SK-N-SH treated with all-trans-retinoic acid at 6 μM for 48 hours (cell line): Measurements from ENCODE around the gene TM6SF1.

Source experiments
- ATAC-seq: fragments of 200-7000 bp; cut with Tn5 transposase; 3 replicates; pipeline ENCODE4 v1.9.1; 2020; ENCODE audit warnings: mild to moderate bottlenecking, moderate library complexity
- ARNTL ChIP-seq: fragments of 450-650 bp; formaldehyde crosslinking; IDR thresholded peaks from 2 replicates; pipeline ENCODE4 v1.5.0; 2020; ENCODE audit warnings: low read depth, mild to moderate bottlenecking, moderate library complexity, borderline replicate concordance
- BACH2 ChIP-seq: fragments of 250-450 bp; sonication (Bioruptor Pico); IDR thresholded peaks from 2 replicates; pipeline ENCODE4 v1.9.0; 2021; ENCODE audit warnings: mild to moderate bottlenecking, borderline replicate concordance
- CREB5 ChIP-seq: fragments of 250-450 bp; sonication (Bioruptor Pico); IDR thresholded peaks from 2 replicates; pipeline ENCODE4 v1.5.1; 2020; ENCODE audit warnings: low read depth, mild to moderate bottlenecking, moderate library complexity
- CSDC2 ChIP-seq: fragments of 250-450 bp; sonication (Bioruptor Pico); IDR thresholded peaks from 2 replicates; pipeline ENCODE4 v1.5.0; 2020; ENCODE audit warnings: mild to moderate bottlenecking, moderate library complexity
- ESRRG ChIP-seq: fragments of 250-450 bp; sonication (Bioruptor Pico); IDR thresholded peaks from 2 replicates; pipeline ENCODE4 v1.6.1; 2021; ENCODE audit warnings: mild to moderate bottlenecking
- GLIS3 ChIP-seq: fragments of 250-450 bp; sonication (Bioruptor Pico); IDR thresholded peaks from 2 replicates; pipeline ENCODE4 v1.5.0; 2020; ENCODE audit warnings: mild to moderate bottlenecking, moderate library complexity
- ISL1 ChIP-seq: fragments of 250-450 bp; sonication (Bioruptor Pico); IDR thresholded peaks from 2 replicates; pipeline ENCODE4 v2.1.2; 2022; ENCODE audit warnings: mild to moderate bottlenecking, moderate library complexity
- PPARA ChIP-seq: fragments of 250-450 bp; sonication (Bioruptor Pico); IDR thresholded peaks from 2 replicates; pipeline ENCODE4 v1.5.0; 2020; ENCODE audit warnings: mild to moderate bottlenecking, borderline replicate concordance
- RARB ChIP-seq: fragments of 250-450 bp; sonication (Bioruptor Pico); IDR thresholded peaks from 2 replicates; pipeline ENCODE4 v1.8.0; 2021; ENCODE audit warnings: mild to moderate bottlenecking, moderate library complexity
- SNAI2 ChIP-seq: fragments of 250-450 bp; sonication (Bioruptor Pico); IDR thresholded peaks from 2 replicates; pipeline ENCODE4 v1.5.0; 2020; ENCODE audit warnings: mild to moderate bottlenecking, moderate library complexity
- TCF4 ChIP-seq: fragments of 250-450 bp; sonication (Bioruptor Pico); IDR thresholded peaks from 2 replicates; pipeline ENCODE4 v1.8.0; 2021; ENCODE audit warnings: mild to moderate bottlenecking, moderate library complexity, borderline replicate concordance
- TSHZ2 ChIP-seq: fragments of 250-450 bp; sonication (Bioruptor Pico); IDR thresholded peaks from 2 replicates; pipeline ENCODE4 v1.5.0; 2020; ENCODE audit warnings: mild to moderate bottlenecking, moderate library complexity
- ZFP3 ChIP-seq: fragments of 250-450 bp; sonication (Bioruptor Pico); IDR thresholded peaks from 2 replicates; pipeline ENCODE4 v1.5.0; 2020; ENCODE audit warnings: mild to moderate bottlenecking, moderate library complexity
- ZFP30 ChIP-seq: fragments of 450-650 bp; formaldehyde crosslinking; IDR thresholded peaks from 2 replicates; pipeline ENCODE4 v1.5.0; 2022; ENCODE audit warnings: mild to moderate bottlenecking, moderate library complexity
- ZNF565 ChIP-seq: fragments of 450-650 bp; formaldehyde crosslinking; conservative IDR thresholded peaks from 2 replicates; pipeline ENCODE4 v1.5.0; 2020; ENCODE audit warnings: low read depth, mild to moderate bottlenecking, moderate library complexity
- ZNF70 ChIP-seq: fragments of 450-650 bp; formaldehyde crosslinking; IDR thresholded peaks from 2 replicates; pipeline ENCODE4 v1.5.0; 2020; ENCODE audit warnings: mild to moderate bottlenecking, moderate library complexity
- ZNF8 ChIP-seq: fragments of 450-650 bp; formaldehyde crosslinking; IDR thresholded peaks from 2 replicates; pipeline ENCODE4 v1.5.0; 2020; ENCODE audit warnings: mild to moderate bottlenecking, moderate library complexity
- TF ChIP-seq, protein P1 (sequence below): fragments of 250-450 bp; sonication (Bioruptor Pico); IDR thresholded peaks from 2 replicates; pipeline ENCODE4 v1.5.1; 2021; ENCODE audit warnings: mild to moderate bottlenecking, moderate library complexity

Gene TM6SF1

GRCh38 chr15:83061680-83062079 lies 45.8 kb upstream of the TM6SF1 start:
- no peak for TF ChIP-seq ESRRG (CRISPR knock-in tag)
- peak; percentile 44; the same call in 1 of the 2 replicates for TF ChIP-seq TCF4
- TF ChIP-seq CREB5 (CRISPR knock-in tag), result 0 out of 2 replicates have a peak, but pooled peaks have one; percentile 21
- peak; percentile 27; the same call in 1 of the 2 replicates for TF ChIP-seq ISL1
- peak; percentile 41 for ATAC-seq

DNA sequence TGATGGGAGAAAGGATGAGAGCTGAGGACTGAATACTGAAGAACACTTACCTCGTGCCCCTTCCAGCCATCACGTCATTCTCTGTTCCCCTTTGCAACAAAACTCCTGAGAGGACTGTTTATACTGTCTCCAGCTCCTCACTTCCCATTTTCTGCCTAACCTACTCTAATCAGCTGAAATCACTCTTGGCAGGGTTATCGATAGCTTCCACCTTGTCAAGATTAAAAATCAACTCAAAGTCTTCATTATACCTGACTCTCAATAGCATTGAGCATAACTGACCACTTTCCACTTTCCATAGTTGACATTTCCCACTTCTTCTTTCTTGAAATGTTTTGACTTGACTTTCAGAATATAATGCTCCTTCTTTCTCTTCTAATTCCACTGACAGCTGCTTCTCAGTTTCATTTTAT lies 44.7 kb upstream of the TM6SF1 start:
- TF ChIP-seq, protein P1, sequence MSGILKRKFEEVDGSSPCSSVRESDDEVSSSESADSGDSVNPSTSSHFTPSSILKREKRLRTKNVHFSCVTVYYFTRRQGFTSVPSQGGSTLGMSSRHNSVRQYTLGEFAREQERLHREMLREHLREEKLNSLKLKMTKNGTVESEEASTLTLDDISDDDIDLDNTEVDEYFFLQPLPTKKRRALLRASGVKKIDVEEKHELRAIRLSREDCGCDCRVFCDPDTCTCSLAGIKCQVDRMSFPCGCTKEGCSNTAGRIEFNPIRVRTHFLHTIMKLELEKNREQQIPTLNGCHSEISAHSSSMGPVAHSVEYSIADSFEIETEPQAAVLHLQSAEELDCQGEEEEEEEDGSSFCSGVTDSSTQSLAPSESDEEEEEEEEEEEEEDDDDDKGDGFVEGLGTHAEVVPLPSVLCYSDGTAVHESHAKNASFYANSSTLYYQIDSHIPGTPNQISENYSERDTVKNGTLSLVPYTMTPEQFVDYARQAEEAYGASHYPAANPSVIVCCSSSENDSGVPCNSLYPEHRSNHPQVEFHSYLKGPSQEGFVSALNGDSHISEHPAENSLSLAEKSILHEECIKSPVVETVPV (CRISPR knock-in tag), result no peak
- no peak for ATAC-seq

DNA sequence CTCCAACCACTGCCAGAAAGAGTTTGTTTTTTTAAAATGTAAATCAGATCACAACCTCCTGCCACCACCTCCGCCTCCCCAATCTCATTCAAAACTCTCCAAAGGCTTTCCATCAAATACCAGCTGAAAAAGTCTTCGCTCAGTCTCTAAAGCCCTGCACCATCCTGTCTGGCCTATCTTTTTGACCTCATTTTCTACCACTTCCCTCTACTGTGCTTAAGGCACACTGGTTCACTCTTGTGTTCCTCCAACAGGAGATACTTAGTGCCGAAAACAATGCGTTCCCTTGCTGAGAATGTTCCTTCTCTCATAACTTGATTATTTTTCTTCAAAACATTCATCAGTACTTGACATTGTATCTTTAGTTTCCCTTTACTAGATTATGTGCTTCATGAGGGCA lies 43.9 kb upstream of the TM6SF1 start:
- ATAC-seq, result no peak

GRCh38 chr15:83064859-83065258 lies 42.6 kb upstream of the TM6SF1 start:
- ATAC-seq, result no peak

More for the DNA sequence above, 43.9 kb upstream of the TM6SF1 start:
- TF ChIP-seq CSDC2 (CRISPR knock-in tag) (no peak), ZNF70 (CRISPR knock-in tag) (no peak), ZFP30 (CRISPR knock-in tag) (no peak), SNAI2 (CRISPR knock-in tag) (no peak), RARB (CRISPR knock-in tag) (no peak), ARNTL (no peak), ESRRG (CRISPR knock-in tag) (no peak), BACH2 (CRISPR knock-in tag) (no peak), ZNF8 (no peak), GLIS3 (CRISPR knock-in tag) (no peak), PPARA (CRISPR knock-in tag) (no peak), CREB5 (CRISPR knock-in tag) (no peak), TCF4 (no peak), ISL1 (no peak)
- TF ChIP-seq, protein P1 (CRISPR knock-in tag), result no peak

More at GRCh38 chr15:83064859-83065258, 42.6 kb upstream of the TM6SF1 start:
- no peak for TF ChIP-seq ZNF565 (CRISPR knock-in tag)
- TF ChIP-seq ZNF8, result no peak
- TF ChIP-seq SNAI2 (CRISPR knock-in tag), result no peak
- TF ChIP-seq TSHZ2 (CRISPR knock-in tag), result no peak
- no peak for TF ChIP-seq ZFP3 (CRISPR knock-in tag)
- no peak for TF ChIP-seq ZFP30 (CRISPR knock-in tag)
- TF ChIP-seq GLIS3 (CRISPR knock-in tag), result no peak
- TF ChIP-seq ARNTL, result no peak
